Stimulated activated CD8-positive, alpha-beta memory T cell treated with anti-CD3 and anti-CD28 coated beads, Interleukin-12 subunit alpha, Interleukin-12 subunit beta, amount 100 ng/mL, for 1 hour (primary cell): ENCODE results near the gene B4GALT1.
"Not testable (repeated sequence)": the region's sequence is repeated elsewhere in the genome, so short reads cannot be mapped to it uniquely, and the experiment has no call there.

Source experiments
- DNase-seq: peaks from one replicate; pipeline ENCODE4 v3.0.0-alpha.2; 2020; ENCODE audit warnings: low read depth

The B4GALT1 gene

DNA sequence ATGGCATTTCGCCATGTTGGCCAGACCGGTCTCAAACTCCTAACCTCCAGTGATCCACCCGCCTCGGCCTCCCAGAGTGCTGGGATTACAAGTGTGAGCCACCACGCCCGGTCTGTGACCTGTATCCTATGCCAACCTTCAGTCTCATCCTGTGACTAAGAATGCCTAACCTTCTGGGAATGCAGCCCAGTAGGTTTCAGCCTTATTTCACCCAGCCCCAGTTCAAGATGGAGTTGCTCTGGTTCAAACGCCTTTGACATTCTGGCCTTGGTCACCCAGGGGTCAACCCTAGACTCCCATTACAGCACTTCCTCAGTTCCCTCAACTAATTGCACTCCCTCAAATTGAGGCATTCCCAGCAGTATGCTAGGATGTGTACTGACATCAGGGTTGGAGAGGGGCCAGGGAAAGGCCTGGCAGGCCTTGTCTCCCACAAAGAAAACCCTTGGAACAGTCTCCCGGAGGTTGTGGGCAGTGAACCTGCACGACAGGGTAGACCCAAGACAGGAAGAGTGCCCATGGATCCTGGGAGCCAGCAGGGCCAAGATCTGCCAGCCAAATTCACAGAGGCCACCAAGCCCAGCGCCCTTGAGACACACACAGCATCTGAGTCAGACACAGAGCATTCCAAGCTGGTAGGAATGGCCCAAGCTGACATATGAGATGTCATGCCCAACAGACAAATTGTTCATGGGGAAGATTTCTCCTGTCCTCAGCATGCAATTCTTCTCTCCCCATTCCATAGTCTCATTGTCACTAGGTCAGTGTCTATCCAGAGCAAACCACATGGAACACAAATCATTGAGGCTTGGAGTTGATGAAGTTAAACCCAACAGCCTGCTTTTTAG is 65.8 kb downstream of the B4GALT1 start:
- DNase-seq = no peak

DNA sequence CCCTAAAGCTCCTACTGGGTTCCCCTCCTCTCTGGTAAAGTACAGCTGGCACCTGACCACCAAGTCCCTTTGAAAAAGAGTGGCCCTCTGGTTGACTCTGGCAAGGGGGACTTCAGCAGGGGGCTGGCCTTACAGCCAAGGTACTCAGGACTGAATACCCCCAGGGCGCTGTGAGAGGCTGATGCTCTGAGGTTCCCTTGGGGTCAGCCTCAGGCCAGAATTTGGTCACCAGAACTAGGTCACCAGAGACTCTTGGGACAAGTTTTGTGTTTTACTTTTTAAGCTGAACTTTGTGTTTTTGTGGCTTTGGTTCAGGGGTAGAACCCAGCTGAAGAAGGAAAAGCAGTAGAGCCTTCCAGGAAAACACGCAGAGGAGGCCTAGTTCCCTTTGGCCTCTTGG is 67.4 kb downstream of the B4GALT1 start:
- no peak for DNase-seq

DNA sequence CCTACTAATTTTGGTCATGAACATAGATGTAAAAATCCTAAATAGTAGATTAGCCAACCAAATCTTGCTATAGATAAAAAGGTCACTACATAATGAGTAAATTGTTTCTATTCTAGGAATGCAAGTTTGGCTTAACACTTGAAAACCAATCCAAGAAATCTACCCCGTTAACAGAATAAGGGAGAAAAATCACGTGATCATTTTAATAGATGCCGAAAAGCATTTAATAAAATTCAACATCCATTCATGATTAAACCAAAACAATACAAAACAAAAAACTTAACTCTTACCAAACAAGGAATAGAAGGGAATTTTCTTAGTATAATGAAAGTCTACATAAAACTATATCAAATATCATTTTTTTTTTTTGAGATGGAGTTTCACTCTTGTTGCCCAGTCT is 69.9 kb downstream of the B4GALT1 start:
- no peak for DNase-seq

DNA sequence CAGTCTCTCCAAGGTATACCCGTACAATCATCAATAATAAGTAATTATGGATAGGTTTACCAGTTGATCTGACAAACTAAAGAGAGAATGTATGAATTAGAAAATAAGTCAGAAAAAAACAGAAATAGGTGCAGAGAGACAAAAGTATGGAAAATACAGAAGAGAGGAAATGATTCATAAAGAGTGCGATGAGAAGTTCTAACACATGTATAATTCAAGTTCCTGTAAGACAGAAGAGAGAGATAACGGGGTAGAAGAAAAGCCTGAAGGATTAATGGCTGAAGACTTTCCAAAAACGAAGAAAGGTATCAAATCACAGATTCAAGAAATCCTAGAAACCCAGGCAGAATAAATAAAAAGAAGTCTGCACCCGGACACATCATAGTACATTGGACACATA is 74.5 kb downstream of the B4GALT1 start:
- no peak for DNase-seq

DNA sequence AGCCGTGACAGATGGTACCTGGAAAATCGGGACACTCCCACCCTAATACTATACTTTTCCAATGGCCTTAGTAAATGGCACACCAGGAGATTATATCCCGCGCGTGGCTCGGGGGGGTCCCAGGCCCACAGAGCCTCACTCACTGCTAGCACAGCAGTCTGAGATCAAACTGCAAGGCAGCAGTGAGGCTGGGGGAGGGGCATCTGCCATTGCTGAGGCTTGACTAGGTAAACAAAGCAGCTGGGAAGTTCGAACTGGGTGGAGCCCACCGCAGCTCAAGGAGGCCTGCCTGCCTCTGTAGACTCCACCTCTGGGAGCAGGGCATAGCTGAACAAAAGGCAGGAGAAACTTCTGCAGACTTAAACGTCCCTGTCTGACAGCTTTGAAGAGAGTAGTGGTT is 81.5 kb downstream of the B4GALT1 start:
- not testable (repeated sequence) for DNase-seq

DNA sequence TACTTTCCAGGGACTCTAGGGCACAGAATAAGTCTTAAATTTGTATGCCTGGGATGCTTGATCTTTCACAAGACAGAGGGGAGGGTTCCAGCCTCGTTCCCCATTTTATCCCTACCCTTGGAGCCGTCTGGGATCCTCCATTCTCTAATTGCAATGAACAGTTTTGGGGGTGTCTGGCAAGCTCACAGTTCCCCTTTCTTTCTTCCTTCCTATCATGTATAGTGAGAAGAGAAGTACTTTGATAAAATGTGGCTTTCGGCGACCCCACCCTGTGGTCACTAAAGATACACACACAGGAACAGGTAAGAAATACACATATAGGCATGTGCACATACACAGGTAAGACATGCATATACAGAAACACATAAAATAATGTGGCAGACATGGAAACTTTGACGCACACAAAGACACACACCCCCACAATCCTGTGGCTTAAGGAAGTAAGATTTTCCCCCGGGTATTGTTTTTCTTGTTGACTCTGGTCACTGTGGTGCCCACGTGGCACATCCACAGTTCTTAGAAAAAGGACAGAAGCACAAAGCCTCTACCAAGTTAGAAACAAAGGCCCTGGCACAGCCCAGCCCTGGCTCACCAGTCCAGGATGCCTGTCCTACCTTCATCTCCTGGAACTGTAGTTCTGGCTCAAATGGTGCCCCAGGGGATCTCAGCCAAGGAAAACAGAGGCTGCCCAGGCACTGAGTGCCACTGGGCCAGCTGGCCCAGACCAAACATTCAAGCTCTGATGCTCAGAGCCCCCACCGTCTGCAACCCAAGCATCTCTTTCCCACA is 84.4 kb downstream of the B4GALT1 start:
- DNase-seq = no peak

DNA sequence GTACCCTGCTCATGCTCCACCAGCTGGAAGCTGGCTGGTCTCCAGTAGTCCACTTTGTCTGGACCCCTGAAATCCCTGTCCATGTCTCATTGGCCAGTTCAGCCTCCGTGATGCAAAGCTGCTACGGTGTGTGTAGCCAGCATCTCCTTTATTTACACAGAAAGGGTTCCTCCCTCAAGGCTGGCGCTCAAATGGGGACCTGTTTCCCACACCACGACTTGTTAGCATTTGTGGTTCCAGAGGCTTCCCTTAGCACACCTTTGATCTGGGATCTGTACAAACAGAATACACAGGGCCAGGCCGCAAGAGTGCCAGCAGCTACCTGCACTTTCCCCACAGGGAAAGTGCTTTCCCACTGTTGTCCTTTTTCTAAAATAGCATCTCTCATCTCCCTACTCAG is 85.0 kb downstream of the B4GALT1 start:
- DNase-seq = no peak

DNA sequence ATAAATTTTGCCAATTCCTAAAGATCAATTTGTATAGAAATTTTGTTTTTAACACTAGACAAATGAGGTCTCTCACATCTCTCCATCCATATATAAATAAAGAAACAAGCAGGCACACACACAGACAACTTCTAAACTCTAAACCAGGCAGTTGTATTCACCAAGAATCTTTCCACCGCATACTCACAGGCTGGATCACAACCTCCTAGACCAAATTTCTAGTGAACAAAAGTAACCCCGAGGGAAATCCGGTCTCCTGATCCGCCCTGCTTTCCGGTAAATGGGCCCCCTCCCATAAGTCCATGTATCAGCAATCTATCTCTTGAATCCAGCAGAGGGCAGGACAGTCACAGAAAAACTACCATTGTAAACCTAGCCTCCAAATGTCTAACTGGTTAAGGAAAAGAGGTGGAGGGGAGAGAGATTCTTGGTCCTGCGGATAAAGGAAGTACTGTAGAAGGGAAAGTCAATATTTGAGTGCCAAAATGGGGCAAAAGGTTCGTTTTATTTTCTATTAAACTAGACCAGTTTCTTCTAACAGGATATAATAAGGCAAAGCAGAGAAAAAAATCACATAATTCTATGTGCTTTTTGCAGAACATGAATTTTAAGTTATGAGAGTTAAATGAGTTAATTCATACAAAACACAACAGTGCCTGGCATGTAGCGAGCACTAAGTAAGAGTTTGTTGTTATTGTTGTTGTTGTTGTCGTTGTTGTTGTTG is 85.8 kb downstream of the B4GALT1 start:
- DNase-seq = peak; percentile 29

DNA sequence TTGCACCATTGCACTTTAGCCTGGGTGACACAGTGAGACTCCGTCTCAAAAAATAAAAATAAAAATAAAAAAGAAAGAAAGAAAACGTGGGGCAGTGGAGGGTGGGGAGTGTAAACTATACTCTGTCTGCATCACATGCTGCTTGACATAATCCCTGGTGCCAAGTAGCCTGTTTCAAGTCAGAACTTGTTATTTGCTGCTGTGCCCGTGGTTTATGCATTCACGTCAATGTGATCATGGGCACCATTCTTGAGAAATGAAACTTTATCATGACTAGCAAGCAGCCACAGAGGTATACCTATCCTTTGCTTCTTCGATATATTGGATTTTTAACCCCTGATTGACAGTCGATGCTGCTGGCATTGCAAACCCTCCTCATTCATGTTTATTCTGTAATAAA is 86.6 kb downstream of the B4GALT1 start:
- DNase-seq = no peak

DNA sequence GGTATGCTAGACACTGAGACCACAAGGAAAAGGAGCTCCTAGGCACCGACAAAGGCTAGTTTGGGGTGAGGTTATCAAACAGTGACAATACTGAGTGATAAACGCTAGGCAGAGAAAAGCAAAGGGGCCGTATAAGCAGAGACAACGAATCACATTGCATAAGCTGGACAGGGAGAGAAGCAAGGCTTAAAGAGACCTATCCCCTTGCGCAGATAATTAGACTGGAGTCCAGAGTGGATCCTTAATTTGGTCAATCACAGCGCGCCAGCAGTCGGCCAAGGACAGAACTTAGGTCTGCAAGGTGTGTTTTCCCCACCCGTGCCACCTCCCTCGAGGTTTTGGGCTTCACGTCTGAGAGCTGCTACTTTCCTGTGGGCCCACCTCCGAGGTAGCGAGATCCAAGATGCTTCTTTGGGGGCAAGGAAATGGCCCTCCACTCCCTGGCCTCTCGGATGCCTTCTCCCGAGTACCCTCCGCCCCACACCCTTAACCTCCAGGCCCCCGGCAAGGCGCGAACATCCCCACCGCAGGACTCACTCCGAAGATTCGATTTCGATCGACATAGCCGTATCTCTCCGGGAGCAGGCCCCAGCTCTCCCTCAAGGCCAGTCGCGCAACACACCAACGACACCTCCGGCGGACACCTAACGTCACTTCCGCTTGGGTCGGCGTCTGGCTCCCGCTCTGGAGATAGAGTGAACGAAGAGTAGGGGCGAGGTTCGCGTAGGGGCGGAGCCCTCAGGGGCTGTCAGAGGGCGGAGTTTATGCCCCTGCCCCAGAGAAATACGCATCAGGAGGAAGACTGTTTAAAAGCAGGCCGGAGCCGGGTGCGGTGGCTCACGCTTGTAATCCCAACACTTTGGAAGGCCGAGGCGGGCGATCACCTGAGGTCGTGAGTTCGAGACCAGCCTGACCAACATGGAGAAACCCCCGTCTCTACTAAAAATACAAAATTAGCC is 90.8 kb downstream of the B4GALT1 start, which contains the start of gene SMU1:
Gene SMU1, minus strand, starts transcription at position 629 of the 959 bp plus-strand sequence. Its CDS starts 66 bp downstream, at position 563.
- DNase-seq = peak; percentile 90

DNA sequence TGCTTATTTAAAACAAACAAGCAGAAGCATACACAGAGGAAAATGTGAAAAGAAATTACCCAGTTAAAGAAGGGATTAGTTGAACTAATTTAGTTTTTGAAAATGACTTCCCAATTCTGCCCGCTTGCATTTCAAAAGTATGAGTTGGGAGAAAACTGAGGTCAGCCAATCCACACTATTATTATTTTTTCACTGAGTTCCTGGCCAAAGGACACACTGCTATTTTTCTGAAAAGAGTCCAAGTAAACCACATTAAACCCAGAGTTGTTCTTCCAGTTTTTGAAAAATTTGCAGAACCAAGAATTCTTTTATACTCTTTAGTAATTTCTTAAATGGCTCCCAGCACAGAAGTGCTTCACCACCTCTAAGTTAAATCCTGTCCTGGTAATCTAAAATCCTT is 98.1 kb downstream of the B4GALT1 start:
- no peak for DNase-seq

DNA sequence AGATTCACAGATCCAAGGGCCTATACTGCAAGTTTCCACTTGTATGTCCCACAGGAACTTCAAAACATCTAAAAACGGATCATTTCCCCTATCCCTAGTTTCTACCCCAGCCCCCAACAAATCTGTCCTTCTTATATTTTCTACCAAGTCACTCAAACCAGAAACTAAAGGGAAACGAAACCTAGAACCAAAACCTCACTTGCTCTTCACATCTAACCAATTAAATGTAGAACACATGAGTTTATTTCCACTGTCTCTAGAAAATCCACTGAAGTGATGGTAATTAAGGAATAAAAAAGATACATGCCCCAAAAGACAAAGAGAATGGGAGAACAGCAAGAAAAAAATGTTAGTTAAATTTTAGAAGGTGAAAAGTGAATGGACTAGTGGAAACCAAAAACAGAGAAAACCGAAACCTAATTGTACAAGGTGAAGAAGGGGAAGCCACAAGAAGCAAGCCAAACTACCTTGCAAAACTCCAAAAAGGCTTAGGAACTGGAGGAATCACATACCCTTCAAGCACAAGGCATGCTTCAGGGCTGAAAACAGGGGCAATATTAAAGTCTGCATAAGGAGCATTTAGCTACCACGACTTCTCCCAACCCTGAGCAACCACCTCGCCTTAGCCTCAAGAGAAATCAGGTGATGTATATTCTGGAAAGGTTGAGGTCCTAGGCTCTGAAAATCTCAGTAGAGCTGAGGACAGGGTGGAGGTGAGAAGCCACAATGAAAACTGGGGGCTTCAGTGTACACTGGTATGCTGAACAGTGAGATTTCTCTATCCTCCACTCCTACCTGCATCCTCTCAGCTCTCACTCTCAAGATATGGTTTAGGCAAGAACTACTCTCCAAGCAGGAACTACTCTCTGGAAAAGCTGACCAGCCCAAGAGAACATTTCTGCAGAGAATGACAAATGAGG is 101.7 kb downstream of the B4GALT1 start:
- DNase-seq = no peak
